ENCODE measurements around the gene TSHZ2.

The TSHZ2 gene

DNA sequence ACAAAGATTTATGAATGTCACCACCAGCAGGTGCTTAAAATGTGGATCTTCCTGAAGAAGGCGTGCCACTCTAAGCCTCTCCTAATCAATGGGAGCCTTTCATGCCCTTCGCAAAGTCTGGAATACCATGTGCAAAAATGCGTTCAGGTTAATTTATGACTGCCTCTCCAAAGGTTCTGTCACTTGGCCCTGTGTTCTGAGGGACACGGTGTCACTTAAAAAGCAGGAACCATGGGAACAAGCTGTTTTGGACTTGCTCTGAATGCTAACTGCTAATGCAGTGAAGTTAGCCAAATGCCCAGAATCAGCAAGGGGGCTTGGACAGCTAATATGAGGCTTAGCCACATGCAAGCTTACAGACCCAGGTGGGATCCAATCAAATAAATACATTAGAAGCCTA is 250.3 kb downstream of the TSHZ2 start:
- Histone ChIP-seq H3K27me3 (ENCODE audit: insufficient read depth, insufficient read length) (no peaks in the 10 kb centered on the region), H3K9ac (ENCODE audit: insufficient read length, low read depth) (no peak overlapping the region), H3K36me3 (ENCODE audit: insufficient read depth, insufficient read length, low read length) (no peaks in the 10 kb centered on the region), H3K9me3 (ENCODE audit: insufficient read depth, low read length) (peaks cover 11% of the 10 kb centered on the region; the same call in 1 of the 2 replicates), H3K4me3 (ENCODE audit: insufficient read length, low read depth) (no peak overlapping the region), H3K4me1 (ENCODE audit: insufficient read depth, insufficient read length) (no peaks in the 10 kb centered on the region)
- TF ChIP-seq ZNF274 (IDR thresholded peaks at IDR 0.05; ENCODE audit: low read depth, low read length), result no peak
- no peak for TF ChIP-seq YY1 (IDR thresholded peaks at IDR 0.05; ENCODE audit: insufficient read depth, insufficient read length)
- no peak for TF ChIP-seq SUZ12 (IDR thresholded peaks at IDR 0.05; ENCODE audit: extremely low read depth, insufficient read depth, insufficient read length)
- DNase-seq (ENCODE audit: low read depth, low spot score), result no peak

- TF ChIP-seq YY1 (IDR thresholded peaks at IDR 0.05; ENCODE audit: insufficient read depth, insufficient read length), result no peak
- TF ChIP-seq SUZ12 (IDR thresholded peaks at IDR 0.05; ENCODE audit: extremely low read depth, insufficient read depth, insufficient read length), result no peak
- H3K9ac ChIP-seq (ENCODE audit: insufficient read length, low read depth), result no peak overlapping the region
- no peak for DNase-seq (ENCODE audit: low read depth, low spot score)
- peaks cover 11% of the 10 kb centered on the region; the same call in 1 of the 2 replicates for H3K9me3 ChIP-seq (ENCODE audit: insufficient read depth, low read length)
- H3K27me3 ChIP-seq (ENCODE audit: insufficient read depth, insufficient read length), result no peaks in the 10 kb centered on the region
- H3K36me3 ChIP-seq (ENCODE audit: insufficient read depth, insufficient read length, low read length), result no peaks in the 10 kb centered on the region
- no peaks in the 10 kb centered on the region for H3K4me1 ChIP-seq (ENCODE audit: insufficient read depth, insufficient read length)
- H3K4me3 ChIP-seq (ENCODE audit: insufficient read length, low read depth), result no peak overlapping the region
These were observed 250.8 kb downstream of the TSHZ2 start for GRCh38 chr20:53222932-53223331.

DNA sequence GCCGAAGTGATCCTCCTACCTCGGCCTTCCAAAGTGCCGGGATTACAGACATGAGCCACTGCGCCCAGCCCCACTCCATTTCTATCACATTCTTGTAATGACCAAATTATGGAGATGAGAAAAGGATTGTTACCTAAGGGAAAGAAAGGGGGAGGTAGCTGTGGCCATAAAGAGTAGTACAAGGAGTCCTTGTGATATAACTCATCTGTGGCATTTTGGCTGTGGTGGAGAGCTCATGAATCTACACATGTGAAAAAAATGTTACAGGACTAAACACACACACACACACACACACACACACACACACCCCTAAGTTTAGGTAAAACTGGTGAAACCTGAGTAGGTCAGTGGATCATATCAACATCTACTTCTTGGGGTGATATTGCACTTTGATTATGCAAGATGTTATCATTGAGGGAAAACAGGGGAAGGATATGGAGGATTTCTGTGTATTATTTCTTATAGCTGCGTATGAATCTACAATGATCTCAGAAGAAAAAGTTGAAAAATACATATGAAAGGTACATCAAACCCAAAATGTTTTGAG is 251.5 kb downstream of the TSHZ2 start:
- Histone ChIP-seq H3K36me3 (ENCODE audit: insufficient read depth, insufficient read length, low read length) (no peaks in the 10 kb centered on the region), H3K4me1 (ENCODE audit: insufficient read depth, insufficient read length) (no peaks in the 10 kb centered on the region), H3K27me3 (ENCODE audit: insufficient read depth, insufficient read length) (no peaks in the 10 kb centered on the region), H3K9me3 (ENCODE audit: insufficient read depth, low read length) (peaks cover 11% of the 10 kb centered on the region; the same call in 1 of the 2 replicates), H3K9ac (ENCODE audit: insufficient read length, low read depth) (no peak overlapping the region), H3K4me3 (ENCODE audit: insufficient read length, low read depth) (no peak overlapping the region)
- no peak for TF ChIP-seq SUZ12 (IDR thresholded peaks at IDR 0.05; ENCODE audit: extremely low read depth, insufficient read depth, insufficient read length)
- DNase-seq (ENCODE audit: low read depth, low spot score), result no peak

- no peaks in the 10 kb centered on the region for H3K36me3 ChIP-seq (ENCODE audit: insufficient read depth, insufficient read length, low read length)
- H3K4me1 ChIP-seq (ENCODE audit: insufficient read depth, insufficient read length), result no peaks in the 10 kb centered on the region
- H3K27me3 ChIP-seq (ENCODE audit: insufficient read depth, insufficient read length), result no peaks in the 10 kb centered on the region
- H3K4me3 ChIP-seq (ENCODE audit: insufficient read length, low read depth), result no peak overlapping the region
- H3K9me3 ChIP-seq (ENCODE audit: insufficient read depth, low read length), result peaks cover 7% of the 10 kb centered on the region; the same call in 1 of the 2 replicates
- no peak for DNase-seq (ENCODE audit: low read depth, low spot score)
- H3K9ac ChIP-seq (ENCODE audit: insufficient read length, low read depth), result no peak overlapping the region
- TF ChIP-seq YY1 (IDR thresholded peaks at IDR 0.05; ENCODE audit: insufficient read depth, insufficient read length), result no peak
These were observed 252.7 kb downstream of the TSHZ2 start for GRCh38 chr20:53224851-53225250.

DNA sequence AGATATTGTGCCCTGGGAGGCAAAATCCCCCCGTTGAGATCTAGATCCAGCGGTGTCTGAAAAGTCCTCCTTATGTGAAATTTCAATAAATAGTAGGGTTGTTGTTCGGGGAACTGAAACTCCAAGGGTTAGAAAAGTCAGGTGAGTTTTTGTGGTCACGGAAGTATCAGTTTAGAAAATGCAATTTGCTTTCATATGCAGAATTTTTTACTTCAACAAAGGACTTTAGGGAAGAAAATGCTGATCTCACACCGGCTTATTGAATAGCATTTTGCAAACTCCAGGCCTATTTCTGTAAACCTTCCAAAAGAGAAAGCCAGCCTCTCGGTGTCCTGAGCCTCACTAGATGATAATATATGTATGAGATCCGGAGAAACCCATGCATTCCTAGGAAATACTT is 254.7 kb downstream of the TSHZ2 start:
- Histone ChIP-seq H3K36me3 (ENCODE audit: insufficient read depth, insufficient read length, low read length) (no peaks in the 10 kb centered on the region), H3K4me1 (ENCODE audit: insufficient read depth, insufficient read length) (no peaks in the 10 kb centered on the region), H3K4me3 (ENCODE audit: insufficient read length, low read depth) (no peak overlapping the region), H3K9ac (ENCODE audit: insufficient read length, low read depth) (no peak overlapping the region), H3K9me3 (ENCODE audit: insufficient read depth, low read length) (no peaks in the 10 kb centered on the region), H3K27me3 (ENCODE audit: insufficient read depth, insufficient read length) (no peaks in the 10 kb centered on the region)
- DNase-seq (ENCODE audit: low read depth, low spot score), result no peak
- no peak for TF ChIP-seq YY1 (IDR thresholded peaks at IDR 0.05; ENCODE audit: insufficient read depth, insufficient read length)
- TF ChIP-seq SUZ12 (IDR thresholded peaks at IDR 0.05; ENCODE audit: extremely low read depth, insufficient read depth, insufficient read length), result no peak
- no peak for TF ChIP-seq ZNF274 (IDR thresholded peaks at IDR 0.05; ENCODE audit: low read depth, low read length)

DNA sequence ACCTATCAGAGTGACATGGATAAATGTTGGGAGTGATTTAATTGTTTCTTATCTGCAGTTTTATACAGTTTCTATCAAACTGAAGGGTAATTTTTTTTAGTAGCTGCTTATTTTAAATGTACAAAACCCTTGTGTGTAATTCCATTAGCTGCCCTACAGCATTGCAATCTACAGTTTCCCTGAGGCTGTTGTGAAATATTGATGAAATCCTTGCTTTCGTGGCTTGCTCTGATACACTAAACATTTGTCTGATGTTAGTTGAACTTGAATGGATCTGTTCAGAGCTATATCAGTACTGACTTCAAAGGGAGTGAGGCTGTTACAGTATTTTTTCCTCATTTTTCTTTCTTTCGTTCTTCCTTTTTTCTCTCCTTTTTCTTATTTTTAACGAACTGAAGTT is 255.4 kb downstream of the TSHZ2 start:
- TF ChIP-seq SUZ12 (IDR thresholded peaks at IDR 0.05; ENCODE audit: extremely low read depth, insufficient read depth, insufficient read length), result no peak
- no peak for TF ChIP-seq ZNF274 (IDR thresholded peaks at IDR 0.05; ENCODE audit: low read depth, low read length)
- no peak for TF ChIP-seq YY1 (IDR thresholded peaks at IDR 0.05; ENCODE audit: insufficient read depth, insufficient read length)
- H3K4me3 ChIP-seq (ENCODE audit: insufficient read length, low read depth), result no peak overlapping the region
- no peaks in the 10 kb centered on the region for H3K4me1 ChIP-seq (ENCODE audit: insufficient read depth, insufficient read length)
- no peaks in the 10 kb centered on the region for H3K9me3 ChIP-seq (ENCODE audit: insufficient read depth, low read length)
- H3K9ac ChIP-seq (ENCODE audit: insufficient read length, low read depth), result no peak overlapping the region
- no peaks in the 10 kb centered on the region for H3K27me3 ChIP-seq (ENCODE audit: insufficient read depth, insufficient read length)
- DNase-seq (ENCODE audit: low read depth, low spot score), result no peak
- H3K36me3 ChIP-seq (ENCODE audit: insufficient read depth, insufficient read length, low read length), result no peaks in the 10 kb centered on the region

GRCh38 chr20:53231061-53231460 is 258.9 kb downstream of the TSHZ2 start:
- no peak overlapping the region for H3K4me3 ChIP-seq (ENCODE audit: insufficient read length, low read depth)
- no peaks in the 10 kb centered on the region for H3K9me3 ChIP-seq (ENCODE audit: insufficient read depth, low read length)
- H3K27me3 ChIP-seq (ENCODE audit: insufficient read depth, insufficient read length), result no peaks in the 10 kb centered on the region
- DNase-seq (ENCODE audit: low read depth, low spot score), result no peak
- H3K9ac ChIP-seq (ENCODE audit: insufficient read length, low read depth), result no peak overlapping the region
- H3K36me3 ChIP-seq (ENCODE audit: insufficient read depth, insufficient read length, low read length), result no peaks in the 10 kb centered on the region
- no peaks in the 10 kb centered on the region for H3K4me1 ChIP-seq (ENCODE audit: insufficient read depth, insufficient read length)
- TF ChIP-seq YY1 (IDR thresholded peaks at IDR 0.05; ENCODE audit: insufficient read depth, insufficient read length), result no peak
- no peak for TF ChIP-seq ZNF274 (IDR thresholded peaks at IDR 0.05; ENCODE audit: low read depth, low read length)
- TF ChIP-seq SUZ12 (IDR thresholded peaks at IDR 0.05; ENCODE audit: extremely low read depth, insufficient read depth, insufficient read length), result no peak

GRCh38 chr20:53237461-53237860 is 265.3 kb downstream of the TSHZ2 start:
- H3K4me1 ChIP-seq (ENCODE audit: insufficient read depth, insufficient read length), result no peaks in the 10 kb centered on the region
- H3K9ac ChIP-seq (ENCODE audit: insufficient read length, low read depth), result no peak overlapping the region
- no peaks in the 10 kb centered on the region for H3K36me3 ChIP-seq (ENCODE audit: insufficient read depth, insufficient read length, low read length)
- no peak for DNase-seq (ENCODE audit: low read depth, low spot score)
- TF ChIP-seq ZNF274 (IDR thresholded peaks at IDR 0.05; ENCODE audit: low read depth, low read length), result no peak
- no peak for TF ChIP-seq SUZ12 (IDR thresholded peaks at IDR 0.05; ENCODE audit: extremely low read depth, insufficient read depth, insufficient read length)
- TF ChIP-seq YY1 (IDR thresholded peaks at IDR 0.05; ENCODE audit: insufficient read depth, insufficient read length), result no peak
- H3K4me3 ChIP-seq (ENCODE audit: insufficient read length, low read depth), result no peak overlapping the region
- no peaks in the 10 kb centered on the region for H3K27me3 ChIP-seq (ENCODE audit: insufficient read depth, insufficient read length)
- no peaks in the 10 kb centered on the region; the same call in 1 of the 2 replicates for H3K9me3 ChIP-seq (ENCODE audit: insufficient read depth, low read length)

Measured in NT2/D1 (cell line).